ENCODE results near the gene CNTNAP3B.
"Not testable (repeated sequence)": the region's sequence is repeated elsewhere in the genome, so short reads cannot be mapped to it uniquely, and the experiment has no call there.

DNA sequence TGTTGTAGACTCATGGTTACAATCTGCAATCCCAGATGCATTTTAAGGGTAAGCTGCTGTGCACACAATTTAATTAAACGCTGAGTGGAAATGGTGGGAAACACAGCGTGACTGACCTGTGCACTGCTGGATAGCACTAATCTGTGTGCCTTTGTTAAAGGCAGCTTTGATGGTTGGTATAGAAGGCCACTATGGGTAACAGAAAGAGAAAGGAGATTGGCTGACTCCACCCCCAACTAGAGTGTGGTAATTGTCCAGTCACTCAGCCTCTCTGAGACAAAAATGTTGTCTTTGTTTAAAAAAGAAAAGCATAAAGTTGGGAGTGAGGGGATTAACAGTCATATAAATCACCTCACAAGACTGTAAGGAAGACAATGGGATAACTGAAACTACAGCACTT lies 48.9 kb downstream of the CNTNAP3B start:
- TF ChIP-seq POLR2A (IDR thresholded peaks at IDR 0.05; ENCODE audit: low read length); GATA1 (IDR thresholded peaks at IDR 0.05; ENCODE audit: low read depth, low read length): not testable (repeated sequence)

All from erythroblast (primary cell).